Measurements from ENCODE around the gene ARMC9.

Gene ARMC9

DNA sequence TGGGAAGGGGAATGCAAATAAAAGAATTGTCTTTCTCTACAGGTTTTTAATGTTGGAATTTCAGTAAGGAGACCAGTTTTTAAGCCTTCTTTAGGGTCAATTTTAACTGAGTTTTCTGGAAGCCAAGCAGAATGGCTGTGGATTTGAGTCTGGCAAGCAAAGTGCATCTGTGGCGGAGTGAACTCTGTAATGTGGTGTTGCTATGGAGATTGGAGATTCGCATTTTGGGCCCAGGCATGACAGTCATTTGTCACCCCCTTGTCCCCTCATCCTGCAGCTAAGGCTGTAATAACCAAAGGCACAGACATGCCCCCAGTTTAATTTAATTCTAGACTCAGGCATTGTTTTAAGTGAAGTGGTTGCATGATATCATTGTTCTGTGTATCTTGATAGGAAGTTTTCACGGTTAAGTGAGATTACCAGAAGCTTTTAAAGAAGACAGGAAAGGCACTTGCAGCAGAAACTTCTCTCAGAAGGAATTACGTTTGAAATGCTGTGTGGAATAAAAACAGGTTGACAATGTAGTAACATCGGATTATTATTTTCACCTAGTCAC lies 30.6 kb downstream of the ARMC9 start:
- TF ChIP-seq POLR2AphosphoS5 (IDR thresholded peaks at IDR 0.05; ENCODE audit: low read depth, low read length) (no peak), FOXP2 (optimal IDR thresholded peaks at IDR 0.05; ENCODE audit: borderline replicate concordance, extremely low read depth, extremely low read length, insufficient read depth) (no peak), SIN3A (IDR thresholded peaks at IDR 0.05; ENCODE audit: borderline replicate concordance, insufficient read depth, low read length) (no peak), TAF1 (IDR thresholded peaks at IDR 0.05; ENCODE audit: borderline replicate concordance, insufficient read depth, low read length) (no peak)
- TF ChIP-seq, protein P1, sequence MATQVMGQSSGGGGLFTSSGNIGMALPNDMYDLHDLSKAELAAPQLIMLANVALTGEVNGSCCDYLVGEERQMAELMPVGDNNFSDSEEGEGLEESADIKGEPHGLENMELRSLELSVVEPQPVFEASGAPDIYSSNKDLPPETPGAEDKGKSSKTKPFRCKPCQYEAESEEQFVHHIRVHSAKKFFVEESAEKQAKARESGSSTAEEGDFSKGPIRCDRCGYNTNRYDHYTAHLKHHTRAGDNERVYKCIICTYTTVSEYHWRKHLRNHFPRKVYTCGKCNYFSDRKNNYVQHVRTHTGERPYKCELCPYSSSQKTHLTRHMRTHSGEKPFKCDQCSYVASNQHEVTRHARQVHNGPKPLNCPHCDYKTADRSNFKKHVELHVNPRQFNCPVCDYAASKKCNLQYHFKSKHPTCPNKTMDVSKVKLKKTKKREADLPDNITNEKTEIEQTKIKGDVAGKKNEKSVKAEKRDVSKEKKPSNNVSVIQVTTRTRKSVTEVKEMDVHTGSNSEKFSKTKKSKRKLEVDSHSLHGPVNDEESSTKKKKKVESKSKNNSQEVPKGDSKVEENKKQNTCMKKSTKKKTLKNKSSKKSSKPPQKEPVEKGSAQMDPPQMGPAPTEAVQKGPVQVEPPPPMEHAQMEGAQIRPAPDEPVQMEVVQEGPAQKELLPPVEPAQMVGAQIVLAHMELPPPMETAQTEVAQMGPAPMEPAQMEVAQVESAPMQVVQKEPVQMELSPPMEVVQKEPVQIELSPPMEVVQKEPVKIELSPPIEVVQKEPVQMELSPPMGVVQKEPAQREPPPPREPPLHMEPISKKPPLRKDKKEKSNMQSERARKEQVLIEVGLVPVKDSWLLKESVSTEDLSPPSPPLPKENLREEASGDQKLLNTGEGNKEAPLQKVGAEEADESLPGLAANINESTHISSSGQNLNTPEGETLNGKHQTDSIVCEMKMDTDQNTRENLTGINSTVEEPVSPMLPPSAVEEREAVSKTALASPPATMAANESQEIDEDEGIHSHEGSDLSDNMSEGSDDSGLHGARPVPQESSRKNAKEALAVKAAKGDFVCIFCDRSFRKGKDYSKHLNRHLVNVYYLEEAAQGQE (IDR thresholded peaks at IDR 0.05; ENCODE audit: insufficient read depth in 1 of 2, low read depth in 2 of 2, low read length in 2 of 2), result no peak

GRCh38 chr2:231235217-231235616 lies 36.8 kb downstream of the ARMC9 start:
- TF ChIP-seq FOXP2 (optimal IDR thresholded peaks at IDR 0.05; ENCODE audit: borderline replicate concordance, extremely low read depth, extremely low read length, insufficient read depth) (no peak), POLR2AphosphoS5 (IDR thresholded peaks at IDR 0.05; ENCODE audit: low read depth, low read length) (no peak), SIN3A (IDR thresholded peaks at IDR 0.05; ENCODE audit: borderline replicate concordance, insufficient read depth, low read length) (no peak), TAF1 (IDR thresholded peaks at IDR 0.05; ENCODE audit: borderline replicate concordance, insufficient read depth, low read length) (no peak)
- TF ChIP-seq, protein P1 (IDR thresholded peaks at IDR 0.05; ENCODE audit: insufficient read depth in 1 of 2, low read depth in 2 of 2, low read length in 2 of 2), result no peak

- TF ChIP-seq POLR2AphosphoS5 (IDR thresholded peaks at IDR 0.05; ENCODE audit: low read depth, low read length) (no peak), TAF1 (IDR thresholded peaks at IDR 0.05; ENCODE audit: borderline replicate concordance, insufficient read depth, low read length) (no peak), SIN3A (IDR thresholded peaks at IDR 0.05; ENCODE audit: borderline replicate concordance, insufficient read depth, low read length) (no peak), FOXP2 (optimal IDR thresholded peaks at IDR 0.05; ENCODE audit: borderline replicate concordance, extremely low read depth, extremely low read length, insufficient read depth) (no peak)
- TF ChIP-seq, protein P1 (IDR thresholded peaks at IDR 0.05; ENCODE audit: insufficient read depth in 1 of 2, low read depth in 2 of 2, low read length in 2 of 2), result no peak
Measured at GRCh38 chr2:231238689-231239088, 40.3 kb downstream of the ARMC9 start.

DNA sequence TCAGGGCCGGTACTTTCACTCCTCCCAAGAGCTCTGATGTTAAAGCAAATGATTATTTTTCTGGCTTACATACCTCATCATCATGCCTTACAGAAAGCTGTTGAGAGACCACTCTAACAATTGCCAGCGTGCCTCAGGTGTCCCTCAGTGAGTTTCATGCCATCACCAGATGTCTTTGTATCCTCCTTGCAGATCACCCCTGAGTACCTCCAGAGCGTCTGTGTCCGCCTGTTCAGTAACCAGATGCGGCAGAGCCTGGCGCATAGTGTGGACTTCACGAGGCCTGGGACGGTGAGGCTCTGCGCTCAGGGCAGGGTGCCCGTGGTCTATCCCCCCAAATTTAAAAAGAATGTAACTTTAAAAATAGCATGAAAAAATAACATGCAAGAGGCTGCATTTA lies 41.3 kb downstream of the ARMC9 start:
- TF ChIP-seq FOXP2 (optimal IDR thresholded peaks at IDR 0.05; ENCODE audit: borderline replicate concordance, extremely low read depth, extremely low read length, insufficient read depth) (no peak), POLR2AphosphoS5 (IDR thresholded peaks at IDR 0.05; ENCODE audit: low read depth, low read length) (no peak), SIN3A (IDR thresholded peaks at IDR 0.05; ENCODE audit: borderline replicate concordance, insufficient read depth, low read length) (no peak), TAF1 (IDR thresholded peaks at IDR 0.05; ENCODE audit: borderline replicate concordance, insufficient read depth, low read length) (no peak)
- TF ChIP-seq, protein P1 (IDR thresholded peaks at IDR 0.05; ENCODE audit: insufficient read depth in 1 of 2, low read depth in 2 of 2, low read length in 2 of 2), result no peak

All from PFSK-1 (cell line).